WTC11 (cell line): Measurements from ENCODE around the gene MAPKAP1.

Experiments
- ATF2 ChIP-seq: sonication (generic); formaldehyde crosslinking; IDR thresholded peaks from 2 replicates; pipeline ENCODE4 v1.8.1; 2022; ENCODE audit warnings: low read depth, missing genetic modification reagents, borderline replicate concordance
- CTCF ChIP-seq: fragments of 200-600 bp; IDR thresholded peaks from 2 replicates; pipeline ENCODE4 v1.8.0; 2022; ENCODE audit warnings: antibody characterized with exemption
- E2F4 ChIP-seq: sonication (generic); formaldehyde crosslinking; IDR thresholded peaks from 2 replicates; pipeline ENCODE4 v1.8.1; 2022; ENCODE audit warnings: low read depth, mild to moderate bottlenecking, moderate library complexity, missing genetic modification reagents, borderline replicate concordance
- ETV6 ChIP-seq: sonication (generic); formaldehyde crosslinking; IDR thresholded peaks from 2 replicates; pipeline ENCODE4 v1.8.1; 2022; ENCODE audit warnings: mild to moderate bottlenecking, missing genetic modification reagents
- IRF1 ChIP-seq: sonication (generic); formaldehyde crosslinking; IDR thresholded peaks from 2 replicates; pipeline ENCODE4 v1.8.0; 2023; ENCODE audit warnings: missing genetic modification reagents
- MAX ChIP-seq: sonication (generic); formaldehyde crosslinking; IDR thresholded peaks from 2 replicates; pipeline ENCODE4 v1.8.0; 2022; ENCODE audit warnings: mild to moderate bottlenecking, missing genetic modification reagents
- NR1H2 ChIP-seq: sonication (generic); formaldehyde crosslinking; IDR thresholded peaks from 2 replicates; pipeline ENCODE4 v1.9.0; 2021; ENCODE audit warnings: mild to moderate bottlenecking, moderate library complexity, missing genetic modification reagents
- SOX15 ChIP-seq: fragments of 250-450 bp; sonication (Bioruptor Pico); IDR thresholded peaks from 2 replicates; pipeline ENCODE4 v1.9.0; 2021; ENCODE audit warnings: mild to moderate bottlenecking
- USF2 ChIP-seq: sonication (generic); formaldehyde crosslinking; IDR thresholded peaks from 2 replicates; pipeline ENCODE4 v1.8.1; 2023; ENCODE audit warnings: mild to moderate bottlenecking, missing genetic modification reagents, moderate library complexity
- ZNF232 ChIP-seq: sonication (generic); formaldehyde crosslinking; IDR thresholded peaks from 2 replicates; pipeline ENCODE4 v1.8.0; 2022; ENCODE audit warnings: mild to moderate bottlenecking, missing genetic modification reagents
- ZSCAN18 ChIP-seq: fragments of 250-450 bp; sonication (Bioruptor Pico); IDR thresholded peaks from 2 replicates; pipeline ENCODE4 v2.1.2; 2022; ENCODE audit warnings: mild to moderate bottlenecking, moderate library complexity

GRCh38 chr9:125409217-125409636, 297.8 kb downstream of the MAPKAP1 start:
- TF ChIP-seq USF2 (CRISPR knock-in tag), result no peak
- TF ChIP-seq ZNF232 (CRISPR knock-in tag), result no peak
- TF ChIP-seq IRF1 (CRISPR knock-in tag), result no peak
- TF ChIP-seq CTCF, result no peak
- no peak for TF ChIP-seq E2F4 (CRISPR knock-in tag)
- TF ChIP-seq ETV6 (CRISPR knock-in tag), result no peak
- TF ChIP-seq NR1H2 (CRISPR knock-in tag), result no peak
- no peak for TF ChIP-seq SOX15 (CRISPR knock-in tag)
- TF ChIP-seq ATF2 (CRISPR knock-in tag), result no peak
- no peak for TF ChIP-seq MAX (CRISPR knock-in tag)
- TF ChIP-seq ZSCAN18 (CRISPR knock-in tag), result no peak
